SK-N-SH (cell line): ENCODE data around the gene VIM.

Experiments used
- EZH2phosphoT487 ChIP-seq: fragments of 200-600 bp; sonication (generic); IDR thresholded peaks from 2 replicates; pipeline ENCODE4 v1.6.1; 2017; ENCODE audit warnings: low read depth, mixed run types, mild to moderate bottlenecking, antibody characterized with exemption, moderate library complexity, borderline replicate concordance
- GATA2 ChIP-seq: sonication (generic); formaldehyde crosslinking; IDR thresholded peaks from 2 replicates; pipeline ENCODE4 v1.5.0; 2020; ENCODE audit warnings: mild to moderate bottlenecking, missing genetic modification reagents
- NFIC ChIP-seq: IDR thresholded peaks from 2 replicates; pipeline ENCODE4 v1.4.0; 2012; ENCODE audit warnings: borderline replicate concordance
- RFX5 ChIP-seq: IDR thresholded peaks from 2 replicates; pipeline ENCODE4 v1.6.1; 2012; ENCODE audit warnings: mild to moderate bottlenecking, improper control_type of control experiment, low read length
- SIN3A ChIP-seq: IDR thresholded peaks from 2 replicates; pipeline ENCODE4 v1.6.1; 2012; ENCODE audit warnings: low read depth, mild to moderate bottlenecking, low read length, moderate library complexity, borderline replicate concordance
- TF ChIP-seq, protein P1 (sequence below): fragments of 200-600 bp; sonication (generic); IDR thresholded peaks from 2 replicates; pipeline ENCODE4 v1.6.1; 2017; ENCODE audit warnings: antibody characterized with exemption, mild to moderate bottlenecking, moderate library complexity
- TF ChIP-seq, protein P2 (sequence below): IDR thresholded peaks from 2 replicates; pipeline ENCODE4 v1.4.0; 2012; ENCODE audit warnings: low read depth

DNA sequence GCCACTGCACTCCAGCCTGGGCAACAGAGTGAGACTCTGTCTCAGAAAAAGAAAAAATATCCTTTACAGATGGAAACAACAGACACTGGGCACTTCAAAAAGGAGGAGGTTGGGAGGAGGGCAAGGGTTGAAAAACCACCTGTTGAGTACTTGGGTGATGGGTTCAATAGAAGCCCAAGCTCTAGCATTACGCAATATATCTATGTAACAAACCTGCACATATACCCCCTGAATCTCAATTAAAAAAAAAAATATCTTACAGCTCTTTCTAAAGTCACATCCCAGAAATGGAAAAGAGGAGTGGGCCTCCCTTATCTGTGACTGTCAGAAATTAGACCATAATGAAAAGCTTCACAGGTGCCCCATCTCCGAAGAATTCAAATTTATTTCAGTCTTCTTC, 12.1 kb downstream of the VIM start:
- TF ChIP-seq EZH2phosphoT487 (no peak), RFX5 (no peak), GATA2 (CRISPR knock-in tag) (no peak), NFIC (no peak), SIN3A (no peak)
- TF ChIP-seq, protein P1, sequence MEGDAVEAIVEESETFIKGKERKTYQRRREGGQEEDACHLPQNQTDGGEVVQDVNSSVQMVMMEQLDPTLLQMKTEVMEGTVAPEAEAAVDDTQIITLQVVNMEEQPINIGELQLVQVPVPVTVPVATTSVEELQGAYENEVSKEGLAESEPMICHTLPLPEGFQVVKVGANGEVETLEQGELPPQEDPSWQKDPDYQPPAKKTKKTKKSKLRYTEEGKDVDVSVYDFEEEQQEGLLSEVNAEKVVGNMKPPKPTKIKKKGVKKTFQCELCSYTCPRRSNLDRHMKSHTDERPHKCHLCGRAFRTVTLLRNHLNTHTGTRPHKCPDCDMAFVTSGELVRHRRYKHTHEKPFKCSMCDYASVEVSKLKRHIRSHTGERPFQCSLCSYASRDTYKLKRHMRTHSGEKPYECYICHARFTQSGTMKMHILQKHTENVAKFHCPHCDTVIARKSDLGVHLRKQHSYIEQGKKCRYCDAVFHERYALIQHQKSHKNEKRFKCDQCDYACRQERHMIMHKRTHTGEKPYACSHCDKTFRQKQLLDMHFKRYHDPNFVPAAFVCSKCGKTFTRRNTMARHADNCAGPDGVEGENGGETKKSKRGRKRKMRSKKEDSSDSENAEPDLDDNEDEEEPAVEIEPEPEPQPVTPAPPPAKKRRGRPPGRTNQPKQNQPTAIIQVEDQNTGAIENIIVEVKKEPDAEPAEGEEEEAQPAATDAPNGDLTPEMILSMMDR = no peak
- TF ChIP-seq, protein P2, sequence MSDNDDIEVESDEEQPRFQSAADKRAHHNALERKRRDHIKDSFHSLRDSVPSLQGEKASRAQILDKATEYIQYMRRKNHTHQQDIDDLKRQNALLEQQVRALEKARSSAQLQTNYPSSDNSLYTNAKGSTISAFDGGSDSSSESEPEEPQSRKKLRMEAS = no peak
